ENCODE results near the gene AP1B1.

- TF ChIP-seq CTCF (CRISPR knock-in tag; IDR thresholded peaks at IDR 0.05) = no peak
- no peak for TF ChIP-seq RFX5 (IDR thresholded peaks at IDR 0.05; ENCODE audit: low read depth, low read length)
- no peak for TF ChIP-seq SSRP1 (CRISPR knock-in tag; IDR thresholded peaks at IDR 0.05)
- no peak for TF ChIP-seq NFE2L1 (CRISPR knock-in tag; IDR thresholded peaks at IDR 0.05; ENCODE audit: borderline replicate concordance)
- no peak for TF ChIP-seq MAFK (conservative IDR thresholded peaks at IDR 0.05 in 1 of 2, IDR thresholded peaks at IDR 0.05 in 1 of 2; ENCODE audit: low read length in 2 of 2)
- no peak for TF ChIP-seq EP300 (IDR thresholded peaks at IDR 0.05; ENCODE audit: low read depth in 2 of 2, low read length in 2 of 2)
- TF ChIP-seq EP300 (CRISPR knock-in tag; IDR thresholded peaks at IDR 0.05; ENCODE audit: borderline replicate concordance) = no peak
- no peak for TF ChIP-seq CREBL2 (CRISPR knock-in tag; IDR thresholded peaks at IDR 0.05; ENCODE audit: borderline replicate concordance)
- TF ChIP-seq POLR2AphosphoS5 (IDR thresholded peaks at IDR 0.05; ENCODE audit: low read depth, low read length) = no peak
- no peak for TF ChIP-seq ZNF224 (CRISPR knock-in tag; IDR thresholded peaks at IDR 0.05)
- TF ChIP-seq HDAC6 (IDR thresholded peaks at IDR 0.05; ENCODE audit: low read depth, low read length) = no peak
- no peak for TF ChIP-seq ZBTB43 (CRISPR knock-in tag; conservative IDR thresholded peaks at IDR 0.05)
- no peak for TF ChIP-seq SYNCRIP (IDR thresholded peaks at IDR 0.05; ENCODE audit: insufficient read depth, low read depth, low read length)
These were observed 104.2 kb downstream of the AP1B1 start for GRCh38 chr22:29284196-29284595.

Data from HepG2 (cell line).